Measurements from ENCODE around the gene CXCR3. TPM values are rescaled to one million over a fixed set of nuclear protein-coding genes. Genes with fewer than 3 reads are reported as not detected.

The CXCR3 gene
- total and polyA plus RNA-seq, 2 donors from 2014 or later = 0.24 to 1.7 TPM

GRCh38 chrX:71659342-71659741 lies 41.0 kb upstream of the CXCR3 start:
- Histone ChIP-seq H3K27me3 (ENCODE audit: control insufficient read depth, insufficient read depth, low read length) (no peaks in the 10 kb centered on the region), H3K9me3 (ENCODE audit: control insufficient read depth in 2 of 3, insufficient read depth in 1 of 3, low read length in 3 of 3) (no peaks in the 10 kb centered on the region), H3K27ac (ENCODE audit: low read depth in 2 of 2, low read length in 2 of 2) (no peak overlapping the region), H3K9ac (ENCODE audit: low read length in 3 of 3) (no peak overlapping the region), H3K4me3 (ENCODE audit: low read length in 3 of 3) (no peak overlapping the region), H3K4me1 (ENCODE audit: control insufficient read depth in 2 of 3, insufficient read depth in 2 of 3, low read depth in 1 of 3, low read length in 3 of 3) (no peaks in the 10 kb centered on the region), H3K36me3 (ENCODE audit: control insufficient read depth in 2 of 3, insufficient read depth in 3 of 3, low read length in 3 of 3) (no peaks in the 10 kb centered on the region)
- DNase-seq (no peak), FAIRE-seq (no peak)
- intact Hi-C loops (cut with DNase I) = no loop called here
- no peak for TF ChIP-seq CTCF (IDR thresholded peaks at IDR 0.05; ENCODE audit: borderline replicate concordance, extremely low read depth, insufficient read depth)

DNA sequence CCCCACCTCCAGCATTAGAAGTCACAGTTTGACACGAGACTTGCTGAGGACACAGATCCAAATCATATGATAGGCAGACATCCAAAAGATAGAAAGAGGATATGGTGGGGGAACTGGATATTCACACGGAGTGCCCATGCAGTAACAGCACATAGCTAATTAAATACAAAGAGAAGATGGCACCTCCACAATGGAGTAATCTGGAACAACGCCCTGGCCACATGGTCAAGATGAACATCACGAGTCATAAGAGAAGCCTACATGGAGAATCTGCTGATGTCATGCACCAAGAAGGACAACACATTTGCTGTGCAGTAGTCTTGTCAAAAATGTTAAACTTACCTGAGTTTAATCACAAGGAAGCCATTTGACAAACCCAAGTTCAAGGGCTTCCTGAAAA lies 39.0 kb upstream of the CXCR3 start:
- no peak overlapping the region for H3K27ac ChIP-seq (ENCODE audit: low read depth in 2 of 2, low read length in 2 of 2)
- H3K9ac ChIP-seq (ENCODE audit: low read length in 3 of 3) = no peak overlapping the region
- no peak for FAIRE-seq
- no peaks in the 10 kb centered on the region for H3K27me3 ChIP-seq (ENCODE audit: control insufficient read depth, insufficient read depth, low read length)
- no peaks in the 10 kb centered on the region for H3K4me1 ChIP-seq (ENCODE audit: control insufficient read depth in 2 of 3, insufficient read depth in 2 of 3, low read depth in 1 of 3, low read length in 3 of 3)
- no peak for TF ChIP-seq CTCF (IDR thresholded peaks at IDR 0.05; ENCODE audit: borderline replicate concordance, extremely low read depth, insufficient read depth)
- H3K9me3 ChIP-seq (ENCODE audit: control insufficient read depth in 2 of 3, insufficient read depth in 1 of 3, low read length in 3 of 3) = no peaks in the 10 kb centered on the region
- no peak overlapping the region for H3K4me3 ChIP-seq (ENCODE audit: low read length in 3 of 3)
- DNase-seq = no peak
- H3K36me3 ChIP-seq (ENCODE audit: control insufficient read depth in 2 of 3, insufficient read depth in 3 of 3, low read length in 3 of 3) = no peaks in the 10 kb centered on the region
- intact Hi-C loops (cut with DNase I) = no loop called here

- TF ChIP-seq CTCF (IDR thresholded peaks at IDR 0.05; ENCODE audit: borderline replicate concordance, extremely low read depth, insufficient read depth) = no peak
- Histone ChIP-seq H3K9me3 (ENCODE audit: control insufficient read depth in 2 of 3, insufficient read depth in 1 of 3, low read length in 3 of 3) (no peaks in the 10 kb centered on the region), H3K27ac (ENCODE audit: low read depth in 2 of 2, low read length in 2 of 2) (no peak overlapping the region), H3K4me1 (ENCODE audit: control insufficient read depth in 2 of 3, insufficient read depth in 2 of 3, low read depth in 1 of 3, low read length in 3 of 3) (no peaks in the 10 kb centered on the region), H3K9ac (ENCODE audit: low read length in 3 of 3) (no peak overlapping the region), H3K27me3 (ENCODE audit: control insufficient read depth, insufficient read depth, low read length) (no peaks in the 10 kb centered on the region), H3K36me3 (ENCODE audit: control insufficient read depth in 2 of 3, insufficient read depth in 3 of 3, low read length in 3 of 3) (no peaks in the 10 kb centered on the region), H3K4me3 (ENCODE audit: low read length in 3 of 3) (no peak overlapping the region)
- intact Hi-C loops (cut with DNase I) = no loop called here
- DNase-seq = no peak
- FAIRE-seq = no peak
Observed at GRCh38 chrX:71653344-71653743, 35.0 kb upstream of the CXCR3 start.

DNA sequence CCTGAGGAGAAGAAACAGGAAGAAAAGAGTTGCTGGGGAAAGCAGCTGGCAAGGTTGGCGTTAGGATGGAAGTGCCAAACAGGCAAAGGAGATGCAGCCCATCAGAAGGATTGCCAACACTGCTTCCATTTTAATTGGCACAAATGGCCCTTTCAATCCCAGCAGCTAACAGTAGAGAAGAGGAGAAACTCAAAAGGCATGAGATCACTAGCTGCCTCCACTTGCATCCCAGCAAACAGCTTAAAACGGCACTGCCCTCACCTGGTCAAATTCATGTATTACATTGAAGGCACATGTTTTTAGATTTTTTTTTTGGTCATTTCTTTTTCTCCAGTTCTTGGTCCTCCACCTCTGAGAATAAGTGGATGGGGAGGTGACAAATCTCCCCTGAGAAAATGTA lies 34.1 kb upstream of the CXCR3 start:
- FAIRE-seq (no peak), DNase-seq (peak in 3 of 5 donors; percentile 37 to 69 (median 55))
- H3K4me1 ChIP-seq (ENCODE audit: control insufficient read depth in 2 of 3, insufficient read depth in 2 of 3, low read depth in 1 of 3, low read length in 3 of 3) = no peaks in the 10 kb centered on the region
- H3K36me3 ChIP-seq (ENCODE audit: control insufficient read depth in 2 of 3, insufficient read depth in 3 of 3, low read length in 3 of 3) = no peaks in the 10 kb centered on the region
- intact Hi-C loops (cut with DNase I) = no loop called here
- H3K27me3 ChIP-seq (ENCODE audit: control insufficient read depth, insufficient read depth, low read length) = no peaks in the 10 kb centered on the region
- TF ChIP-seq CTCF (IDR thresholded peaks at IDR 0.05; ENCODE audit: borderline replicate concordance, extremely low read depth, insufficient read depth) = peak; percentile 47
- no peak overlapping the region for H3K27ac ChIP-seq (ENCODE audit: low read depth in 2 of 2, low read length in 2 of 2)
- no peak overlapping the region for H3K9ac ChIP-seq (ENCODE audit: low read length in 3 of 3)
- H3K4me3 ChIP-seq (ENCODE audit: low read length in 3 of 3) = no peak overlapping the region
- no peaks in the 10 kb centered on the region for H3K9me3 ChIP-seq (ENCODE audit: control insufficient read depth in 2 of 3, insufficient read depth in 1 of 3, low read length in 3 of 3)

Measured in kidney (tissue), 14 donors.